Panc1 (cell line): ENCODE results near the gene ZC3H13. TPM values are rescaled to one million over a fixed set of nuclear protein-coding genes. Genes with fewer than 3 reads are reported as not detected.
A peak's percentile ranks its signal among the peaks of the same experiment; 100 is the strongest.

Experiments
- ATAC-seq: fragments of 200-7000 bp; cut with Tn5 transposase; 2 replicates; pipeline ENCODE4 v1.9.1; 2020; ENCODE audit warnings: mild to moderate bottlenecking, moderate library complexity
- BruUV-seq: library from RNA; stranded (reverse); fragments of 400-500 nt; replicated peaks from 2 replicates; lab custom pipeline; 2021; lab: Mats Ljungman, UMichigan
- CTCF ChIA-PET: fragments of 300-600 bp; sonication (Branson Sonifier 250); formaldehyde crosslinking; loops from one replicate; lab custom pipeline; 2022; ENCODE audit warnings: antibody characterized with exemption; lab: Charles Lee
- POLR2A ChIA-PET: fragments of 300-600 bp; sonication (Branson Sonifier 250); formaldehyde crosslinking; loops from one replicate; lab custom pipeline; 2022; ENCODE audit warnings: antibody characterized with exemption; lab: Charles Lee
- DNase-seq: peaks from one replicate; pipeline ENCODE4 v3.0.0-alpha.2; 2010; ENCODE audit warnings: low read depth, low spot score
- H3K27ac ChIP-seq: 2 replicates; pipeline ENCODE4 v1.5.1; 2011; ENCODE audit warnings: mild to moderate bottlenecking, low read length, inconsistent platforms
- H3K27me3 ChIP-seq: fragments of 200-500 bp; sonication (Bioruptor generic); 2 replicates; pipeline ENCODE4 v1.6.0; 2014; ENCODE audit warnings: low read length, inconsistent platforms; ENCODE audit not compliant: control insufficient read depth, insufficient read depth
- H3K36me3 ChIP-seq: fragments of 200-500 bp; sonication (Bioruptor generic); 2 replicates; pipeline ENCODE4 v1.5.1; 2014; ENCODE audit warnings: inconsistent platforms, mild to moderate bottlenecking, low read length, moderate library complexity; ENCODE audit not compliant: control insufficient read depth, insufficient read depth
- H3K4me1 ChIP-seq: 2 replicates; pipeline ENCODE4 v1.5.1; 2011; ENCODE audit warnings: inconsistent platforms, mild to moderate bottlenecking, low read length, moderate library complexity; ENCODE audit not compliant: control insufficient read depth, insufficient read depth
- H3K4me3 ChIP-seq, 2 experiments: 2 replicates each; pipeline ENCODE4 v1.5.1; 2011 to 2012; ENCODE audit warnings: low read depth in 2 of 2, low read length in 2 of 2, mild to moderate bottlenecking in 2 of 2, inconsistent platforms in 1 of 2, moderate library complexity in 1 of 2
- H3K9me3 ChIP-seq: fragments of 200-500 bp; sonication (Bioruptor generic); 2 replicates; pipeline ENCODE4 v1.5.1; 2014; ENCODE audit warnings: low read depth, mild to moderate bottlenecking, inconsistent platforms, low read length, moderate library complexity; ENCODE audit not compliant: control insufficient read depth, insufficient read depth
- POLR2AphosphoS5 ChIP-seq: IDR thresholded peaks from 2 replicates; pipeline ENCODE4 v1.6.1; 2012; ENCODE audit warnings: mild to moderate bottlenecking, low read depth, low read length, moderate library complexity
- SIN3A ChIP-seq: IDR thresholded peaks from 2 replicates; pipeline ENCODE4 v1.6.1; 2012; ENCODE audit warnings: low read depth, mild to moderate bottlenecking, low read length, moderate library complexity, borderline replicate concordance; ENCODE audit not compliant: insufficient read depth
- TCF7L2 ChIP-seq: IDR thresholded peaks from 2 replicates; pipeline ENCODE4 v1.6.1; 2011; ENCODE audit warnings: mild to moderate bottlenecking, low read depth, low read length, inconsistent platforms
- in situ Hi-C: cut with HindIII; loops from 2 replicates; pipeline ENCODE4 v1.10.0; 2016; ENCODE audit warnings: low sequenced_read_pairs, low pct_unique_long_range_greater_than_20kb
- intact Hi-C: fragments of 100-400 bp; cut with micrococcal nuclease; formaldehyde crosslinking; loops from one replicate; pipeline ENCODE4 v1.10.0; 2022; ENCODE audit not compliant: unreplicated experiment
- total RNA-seq: library from RNA; stranded (reverse); gene quantifications from one replicate; pipeline ENCODE4 v1.2.1, GENCODE V29; 2021; ENCODE audit not compliant: unreplicated experiment
- TF ChIP-seq, protein P1 (sequence below), 2 experiments: IDR thresholded peaks; 2 replicates each; pipeline ENCODE4 v1.6.1; 2011 to 2012; ENCODE audit warnings: low read depth in 2 of 2, control low read depth in 1 of 2, low read length in 1 of 2, mild to moderate bottlenecking in 1 of 2, moderate library complexity in 1 of 2; ENCODE audit not compliant: insufficient read depth in 1 of 2
- TF ChIP-seq, protein P2 (sequence below): fragments of 450-650 bp; IDR thresholded peaks from 2 replicates; pipeline ENCODE4 v1.5.1; 2017; ENCODE audit warnings: mild to moderate bottlenecking

ZC3H13 gene
- total RNA-seq, 1 experiment from 2014 or later = 25.3 TPM

DNA sequence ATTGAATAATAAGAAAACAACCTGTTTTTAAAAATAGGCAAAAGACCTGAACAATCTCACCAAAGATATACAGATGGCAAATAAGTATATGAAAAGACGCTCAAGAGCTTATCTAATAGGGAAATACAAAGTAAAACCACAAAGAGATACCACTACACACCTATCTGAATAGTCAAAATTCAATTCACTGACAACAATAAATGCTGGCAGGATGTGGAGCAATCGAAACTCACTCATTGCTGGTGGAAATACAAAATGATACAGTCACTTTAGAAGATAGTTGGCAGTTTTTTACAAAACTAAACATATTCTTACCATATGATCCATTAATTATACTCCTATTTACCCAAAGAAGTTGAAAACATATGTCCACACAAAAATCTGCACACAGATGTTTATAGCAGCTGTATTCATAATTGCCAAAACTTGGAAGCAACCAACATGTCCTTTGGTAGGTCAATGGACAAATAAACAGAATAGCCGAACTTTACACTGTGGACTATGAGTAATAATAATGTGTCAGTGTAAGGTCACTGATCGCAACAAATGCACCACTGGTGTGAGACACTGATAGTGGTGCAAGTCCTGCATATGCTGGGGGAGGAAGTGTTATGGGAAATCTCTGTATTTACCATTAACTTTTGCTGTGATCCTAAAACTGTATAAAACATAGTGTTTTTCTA is 20.8 kb downstream of the ZC3H13 start:
- ChIA-PET POLR2A (no interaction called here), CTCF (no interaction called here)
- Histone ChIP-seq H3K27me3 (no peaks in the 10 kb centered on the region), H3K36me3 (no peaks in the 10 kb centered on the region), H3K4me1 (no peaks in the 10 kb centered on the region), H3K9me3 (peaks cover 3% of the 10 kb centered on the region; the same call in 1 of the 2 replicates), H3K4me3 (no peak overlapping the region), H3K27ac (no peak overlapping the region)
- DNase-seq (no peak), ATAC-seq (no peak)
- BruUV-seq = no TSS peak
- TF ChIP-seq TCF7L2 (no peak), POLR2AphosphoS5 (no peak), SIN3A (no peak)
- TF ChIP-seq, protein P1, sequence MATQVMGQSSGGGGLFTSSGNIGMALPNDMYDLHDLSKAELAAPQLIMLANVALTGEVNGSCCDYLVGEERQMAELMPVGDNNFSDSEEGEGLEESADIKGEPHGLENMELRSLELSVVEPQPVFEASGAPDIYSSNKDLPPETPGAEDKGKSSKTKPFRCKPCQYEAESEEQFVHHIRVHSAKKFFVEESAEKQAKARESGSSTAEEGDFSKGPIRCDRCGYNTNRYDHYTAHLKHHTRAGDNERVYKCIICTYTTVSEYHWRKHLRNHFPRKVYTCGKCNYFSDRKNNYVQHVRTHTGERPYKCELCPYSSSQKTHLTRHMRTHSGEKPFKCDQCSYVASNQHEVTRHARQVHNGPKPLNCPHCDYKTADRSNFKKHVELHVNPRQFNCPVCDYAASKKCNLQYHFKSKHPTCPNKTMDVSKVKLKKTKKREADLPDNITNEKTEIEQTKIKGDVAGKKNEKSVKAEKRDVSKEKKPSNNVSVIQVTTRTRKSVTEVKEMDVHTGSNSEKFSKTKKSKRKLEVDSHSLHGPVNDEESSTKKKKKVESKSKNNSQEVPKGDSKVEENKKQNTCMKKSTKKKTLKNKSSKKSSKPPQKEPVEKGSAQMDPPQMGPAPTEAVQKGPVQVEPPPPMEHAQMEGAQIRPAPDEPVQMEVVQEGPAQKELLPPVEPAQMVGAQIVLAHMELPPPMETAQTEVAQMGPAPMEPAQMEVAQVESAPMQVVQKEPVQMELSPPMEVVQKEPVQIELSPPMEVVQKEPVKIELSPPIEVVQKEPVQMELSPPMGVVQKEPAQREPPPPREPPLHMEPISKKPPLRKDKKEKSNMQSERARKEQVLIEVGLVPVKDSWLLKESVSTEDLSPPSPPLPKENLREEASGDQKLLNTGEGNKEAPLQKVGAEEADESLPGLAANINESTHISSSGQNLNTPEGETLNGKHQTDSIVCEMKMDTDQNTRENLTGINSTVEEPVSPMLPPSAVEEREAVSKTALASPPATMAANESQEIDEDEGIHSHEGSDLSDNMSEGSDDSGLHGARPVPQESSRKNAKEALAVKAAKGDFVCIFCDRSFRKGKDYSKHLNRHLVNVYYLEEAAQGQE (IDR thresholded peaks at IDR 0.05; ENCODE audit: insufficient read depth in 1 of 2, low read depth in 2 of 2, low read length in 1 of 2) = no peak
- TF ChIP-seq, protein P2, sequence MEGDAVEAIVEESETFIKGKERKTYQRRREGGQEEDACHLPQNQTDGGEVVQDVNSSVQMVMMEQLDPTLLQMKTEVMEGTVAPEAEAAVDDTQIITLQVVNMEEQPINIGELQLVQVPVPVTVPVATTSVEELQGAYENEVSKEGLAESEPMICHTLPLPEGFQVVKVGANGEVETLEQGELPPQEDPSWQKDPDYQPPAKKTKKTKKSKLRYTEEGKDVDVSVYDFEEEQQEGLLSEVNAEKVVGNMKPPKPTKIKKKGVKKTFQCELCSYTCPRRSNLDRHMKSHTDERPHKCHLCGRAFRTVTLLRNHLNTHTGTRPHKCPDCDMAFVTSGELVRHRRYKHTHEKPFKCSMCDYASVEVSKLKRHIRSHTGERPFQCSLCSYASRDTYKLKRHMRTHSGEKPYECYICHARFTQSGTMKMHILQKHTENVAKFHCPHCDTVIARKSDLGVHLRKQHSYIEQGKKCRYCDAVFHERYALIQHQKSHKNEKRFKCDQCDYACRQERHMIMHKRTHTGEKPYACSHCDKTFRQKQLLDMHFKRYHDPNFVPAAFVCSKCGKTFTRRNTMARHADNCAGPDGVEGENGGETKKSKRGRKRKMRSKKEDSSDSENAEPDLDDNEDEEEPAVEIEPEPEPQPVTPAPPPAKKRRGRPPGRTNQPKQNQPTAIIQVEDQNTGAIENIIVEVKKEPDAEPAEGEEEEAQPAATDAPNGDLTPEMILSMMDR = no peak
- in situ Hi-C loops = no loop called here
- intact Hi-C loops = no loop called here

DNA sequence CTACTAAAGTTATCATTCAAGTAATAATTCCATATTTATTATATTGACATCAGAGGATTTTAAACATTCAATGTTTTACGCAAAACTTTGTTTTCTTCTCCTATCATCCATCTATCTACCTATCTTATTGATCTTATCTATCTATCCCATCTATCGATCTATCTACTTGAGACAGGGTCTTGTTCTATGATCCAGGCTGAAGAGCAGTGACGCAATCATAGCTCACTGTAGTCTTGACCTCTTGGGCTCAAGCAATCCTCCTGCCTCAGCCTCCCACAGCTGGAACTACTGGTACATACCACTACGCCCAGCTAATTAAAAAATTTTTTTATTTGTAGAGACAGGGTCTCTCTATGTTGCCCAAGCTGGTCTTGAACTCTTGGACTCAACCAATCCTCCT is 27.4 kb downstream of the ZC3H13 start:
- ATAC-seq (no peak), DNase-seq (no peak)
- Histone ChIP-seq H3K27me3 (no peaks in the 10 kb centered on the region), H3K27ac (no peak overlapping the region), H3K4me3 (no peak overlapping the region), H3K9me3 (no peaks in the 10 kb centered on the region), H3K4me1 (no peaks in the 10 kb centered on the region), H3K36me3 (no peaks in the 10 kb centered on the region; the same call in 1 of the 2 replicates)
- intact Hi-C loops (no loop called here), in situ Hi-C loops (no loop called here)
- BruUV-seq = TSS peak; percentile 13
- TF ChIP-seq, protein P2 = no peak
- TF ChIP-seq TCF7L2 = no peak
- TF ChIP-seq SIN3A = no peak
- TF ChIP-seq, protein P1 (IDR thresholded peaks at IDR 0.05; ENCODE audit: insufficient read depth in 1 of 2, low read depth in 2 of 2, low read length in 1 of 2) = no peak
- no peak for TF ChIP-seq POLR2AphosphoS5
- POLR2A ChIA-PET = no interaction called here
- CTCF ChIA-PET = no interaction called here
